Natural killer cell (primary cell): ENCODE results near the gene THSD4. TPM values are rescaled to one million over a fixed set of nuclear protein-coding genes. Genes with fewer than 3 reads are reported as not detected.

ENCODE experiments used
- ATAC-seq, 3 donors: fragments of 150-1000 bp in 2 of 3; fragments of 200-7000 bp in 1 of 3; cut with Tn5 transposase; 1 replicate in 1 of 3; 2 replicates in 2 of 3; pipeline ENCODE4 v1.10.0; 2021; ENCODE audit warnings: mild to moderate bottlenecking in 2 of 3, moderate library complexity in 2 of 3
- DNase-seq, 2 donors: peaks; one replicate each; pipeline versions ENCODE4 v3.0.0 to v3.0.0-alpha.2; 2013 to 2021; ENCODE audit warnings: mixed read lengths in 1 of 2
- H3K27ac ChIP-seq: one replicate; pipeline ENCODE4 v1.5.1; 2013; ENCODE audit warnings: mild to moderate bottlenecking, low read length
- H3K27me3 ChIP-seq: one replicate; pipeline ENCODE4 v1.6.1; 2013; ENCODE audit warnings: low read length; ENCODE audit not compliant: control insufficient read depth, insufficient read depth
- H3K36me3 ChIP-seq: one replicate; pipeline ENCODE4 v1.6.1; 2013; ENCODE audit warnings: low read length; ENCODE audit not compliant: control insufficient read depth, insufficient read depth
- H3K4me1 ChIP-seq: one replicate; pipeline ENCODE4 v1.6.1; 2013; ENCODE audit warnings: low read length; ENCODE audit not compliant: control insufficient read depth, insufficient read depth
- H3K4me3 ChIP-seq: one replicate; pipeline ENCODE4 v1.5.1; 2013; ENCODE audit warnings: low read length
- H3K9me3 ChIP-seq: one replicate; pipeline ENCODE4 v1.6.1; 2013; ENCODE audit warnings: low read length; ENCODE audit not compliant: control insufficient read depth, insufficient read depth
- H3K27ac Mint-ChIP-seq, 2 donors: one replicate each; pipeline ENCODE4 v1.8.0; 2022; ENCODE audit warnings: mild to moderate bottlenecking in 2 of 2, mixed read lengths in 2 of 2, moderate library complexity in 1 of 2
- H3K27me3 Mint-ChIP-seq, 2 donors: one replicate each; pipeline ENCODE4 v1.8.0; 2022; ENCODE audit warnings: low read depth in 2 of 2, mixed read lengths in 2 of 2
- H3K36me3 Mint-ChIP-seq: one replicate; pipeline ENCODE4 v1.8.0; 2022; ENCODE audit warnings: mixed read lengths
- H3K4me1 Mint-ChIP-seq, 2 donors: one replicate each; pipeline ENCODE4 v1.8.0; 2022; ENCODE audit warnings: mixed read lengths in 2 of 2
- H3K4me3 Mint-ChIP-seq: one replicate; pipeline ENCODE4 v1.8.0; 2022; ENCODE audit warnings: mild to moderate bottlenecking, moderate library complexity, mixed read lengths
- H3K9me3 Mint-ChIP-seq, 2 donors: one replicate each; pipeline ENCODE4 v1.8.0; 2022; ENCODE audit warnings: mixed read lengths in 2 of 2
- CTCF ChIP-seq: fragments of 200-600 bp; IDR thresholded peaks from one replicate; pipeline ENCODE4 v1.8.0; 2022; ENCODE audit warnings: antibody characterized with exemption
- whole genome bisulfite sequencing: methylation state at CpG from one replicate; pipeline ENCODE4 v1.1.7; 2013; ENCODE audit warnings: missing lambda C conversion rate; ENCODE audit not compliant: insufficient coverage; 5-methylcytosine and 5-hydroxymethylcytosine counted together
- intact Hi-C: fragments of 100-400 bp; cut with micrococcal nuclease; formaldehyde crosslinking; loops from one replicate; pipeline ENCODE4 v1.14.2; 2022
- total RNA-seq, 4 donors: library from RNA; stranded (reverse); fragments of 120-200 nt in 1 of 4; gene quantifications; one replicate each; pipeline versions ENCODE4 v1.2.3 to v1.2.4, GENCODE V29; 2013 to 2022

THSD4 gene
- total RNA-seq, 3 donors from 2014 or later (not counting 1 experiment from before 2014, with no cell fraction given), result not detected

- no peaks in the 10 kb centered on the region for H3K4me1 ChIP-seq
- no peak overlapping the region for H3K27ac ChIP-seq
- no peaks in the 10 kb centered on the region for H3K9me3 Mint-ChIP-seq
- peaks cover 10 to 27% of the 10 kb centered on the region in 2 donors for H3K27me3 Mint-ChIP-seq
- DNase-seq, result no peak
- H3K4me1 Mint-ChIP-seq, result no peaks in the 10 kb centered on the region
- H3K27me3 ChIP-seq, result no peaks in the 10 kb centered on the region
- H3K4me3 Mint-ChIP-seq, result no peak overlapping the region
- intact Hi-C loops, result no loop called here
- H3K36me3 ChIP-seq, result no peaks in the 10 kb centered on the region
- no peaks in the 10 kb centered on the region for H3K36me3 Mint-ChIP-seq
- H3K4me3 ChIP-seq, result no peak overlapping the region
- no peak overlapping the region for H3K27ac Mint-ChIP-seq
- no peak for TF ChIP-seq CTCF
- H3K9me3 ChIP-seq, result no peaks in the 10 kb centered on the region
- ATAC-seq, result no peak
- 93% methylated on average over 6 of the region's 6 CpGs for WGBS
These were observed 136.9 kb downstream of the THSD4 start for GRCh38 chr15:71252044-71252739.

GRCh38 chr15:71252740-71253047, 137.4 kb downstream of the THSD4 start:
- TF ChIP-seq CTCF, result no peak
- DNase-seq, result no peak
- H3K27ac ChIP-seq, result no peak overlapping the region
- Mint-ChIP-seq H3K9me3 (no peaks in the 10 kb centered on the region), H3K27ac (no peak overlapping the region), H3K27me3 (peaks cover 9 to 28% of the 10 kb centered on the region in 2 donors), H3K4me1 (no peaks in the 10 kb centered on the region), H3K36me3 (no peaks in the 10 kb centered on the region), H3K4me3 (no peak overlapping the region)
- no peaks in the 10 kb centered on the region for H3K27me3 ChIP-seq
- H3K4me3 ChIP-seq, result no peak overlapping the region
- H3K4me1 ChIP-seq, result no peaks in the 10 kb centered on the region
- H3K36me3 ChIP-seq, result no peaks in the 10 kb centered on the region
- 95% methylated on average over 3 of the region's 3 CpGs for WGBS
- intact Hi-C loops, result no loop called here
- ATAC-seq, result no peak
- H3K9me3 ChIP-seq, result no peaks in the 10 kb centered on the region

GRCh38 chr15:71254491-71254890, 139.2 kb downstream of the THSD4 start:
- Mint-ChIP-seq H3K4me1 (no peaks in the 10 kb centered on the region), H3K4me3 (no peak overlapping the region), H3K9me3 (no peaks in the 10 kb centered on the region), H3K27ac (no peak overlapping the region), H3K36me3 (no peaks in the 10 kb centered on the region), H3K27me3 (peaks cover 10 to 30% of the 10 kb centered on the region in 2 donors)
- no peak for TF ChIP-seq CTCF
- Histone ChIP-seq H3K36me3 (no peaks in the 10 kb centered on the region), H3K27ac (no peak overlapping the region), H3K4me3 (no peak overlapping the region), H3K27me3 (no peaks in the 10 kb centered on the region), H3K4me1 (no peaks in the 10 kb centered on the region), H3K9me3 (no peaks in the 10 kb centered on the region)
- intact Hi-C loops, result no loop called here
- DNase-seq (no peak), ATAC-seq (no peak)
- WGBS, result 91% methylated on average over 3 of the region's 3 CpGs
